HG03025 (cell line): ENCODE measurements around the gene RBX1.
"Not testable (repeated sequence)": the region's sequence is repeated elsewhere in the genome, so short reads cannot be mapped to it uniquely, and the experiment has no call there.

Source experiments
- ATAC-seq: cut with Tn5 transposase; IDR thresholded peaks from one replicate; pipeline ENCODE4 v1.9.1; 2021; ENCODE audit warnings: mild to moderate bottlenecking, moderate library complexity; ENCODE audit not compliant: unreplicated experiment, low FRiP score

Gene RBX1

DNA sequence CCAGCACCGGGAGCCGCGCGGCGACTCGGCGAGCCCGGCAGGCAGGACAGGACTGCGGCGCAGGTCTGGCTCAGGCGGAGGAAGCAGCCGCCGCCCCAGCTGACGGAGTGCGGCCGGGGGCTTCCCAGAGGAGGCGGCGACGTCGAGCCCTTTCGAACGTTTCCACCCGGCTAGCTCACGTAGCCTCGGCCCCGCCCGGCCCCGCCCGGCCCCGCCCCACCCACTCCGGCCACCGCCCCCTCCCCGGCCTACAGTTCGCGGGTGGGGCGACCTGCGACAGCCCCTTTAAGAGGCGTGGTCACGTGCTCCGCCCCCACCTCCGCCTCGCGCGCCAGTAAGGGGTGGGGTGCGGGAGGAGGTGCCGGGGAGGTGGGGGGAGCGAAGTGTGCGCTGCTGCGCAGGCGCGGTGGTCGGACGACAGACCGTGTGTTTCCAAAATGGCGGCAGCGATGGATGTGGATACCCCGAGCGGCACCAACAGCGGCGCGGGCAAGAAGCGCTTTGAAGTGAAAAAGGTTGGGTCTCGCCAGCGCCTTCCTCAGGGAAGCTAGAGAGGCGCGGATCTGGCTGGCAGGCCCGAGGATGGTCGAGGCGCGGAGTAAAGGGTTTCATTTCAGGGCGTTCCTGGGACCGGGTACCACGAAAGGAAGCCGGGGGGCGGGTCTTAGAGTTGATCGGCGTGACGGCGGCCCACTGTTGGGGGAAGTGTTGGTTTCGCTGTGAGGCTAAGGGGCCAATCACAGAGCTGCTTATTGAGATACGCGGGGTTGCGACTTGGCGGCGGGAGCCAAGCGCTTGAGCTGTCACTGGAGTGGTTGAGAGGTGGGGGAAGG is at the start of gene RBX1:
Gene RBX1, plus strand, starts transcription at position 417 of the 833 bp plus-strand sequence. Its CDS starts 21 bp downstream, at position 438.
- peak; percentile 74 for ATAC-seq

DNA sequence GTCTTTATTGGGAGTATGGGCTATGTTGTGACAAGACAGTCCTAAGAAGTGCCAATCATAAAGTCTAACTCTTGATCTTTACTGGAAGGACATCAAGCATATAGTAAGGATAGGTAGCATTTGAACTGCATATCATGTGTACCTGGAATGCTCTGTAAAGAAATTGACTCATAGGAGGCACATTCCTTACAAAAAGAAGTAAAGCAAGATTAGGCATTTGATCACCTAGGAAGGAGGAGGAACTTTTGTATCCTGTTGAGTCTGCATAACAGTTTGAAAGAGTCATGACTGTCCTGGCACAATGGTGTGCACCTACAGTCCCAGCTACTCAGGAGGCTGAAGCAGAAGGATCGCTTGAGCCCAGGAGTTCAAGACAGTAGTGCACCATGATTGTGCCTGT is 47.1 kb upstream of the RBX1 start:
- ATAC-seq: no peak

- ATAC-seq: no peak
Observed at GRCh38 chr22:40908895-40909294, 42.3 kb upstream of the RBX1 start.

- no peak for ATAC-seq
Observed at GRCh38 chr22:40911772-40912171, 39.4 kb upstream of the RBX1 start.

- ATAC-seq: not testable (repeated sequence)
Observed at GRCh38 chr22:40912987-40913386, 38.2 kb upstream of the RBX1 start.

DNA sequence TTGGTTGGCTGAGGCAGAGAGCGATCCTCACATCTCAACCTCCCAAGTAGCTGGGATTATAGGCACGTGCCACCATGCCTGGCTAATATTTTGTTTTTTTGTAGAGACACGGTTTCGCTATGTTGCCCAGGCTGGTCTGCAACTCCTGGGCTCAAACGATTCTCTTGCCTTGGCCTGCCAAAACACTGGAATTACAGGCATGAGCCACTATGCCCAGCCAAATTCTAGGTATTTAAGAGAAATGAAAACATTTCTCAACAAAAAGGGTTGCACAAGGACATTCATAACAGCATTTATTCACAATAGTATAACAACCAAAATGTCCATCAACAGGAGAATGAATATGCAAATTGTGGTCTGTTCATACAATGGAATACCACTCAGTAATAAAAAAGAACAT is 31.7 kb upstream of the RBX1 start:
- no peak for ATAC-seq

DNA sequence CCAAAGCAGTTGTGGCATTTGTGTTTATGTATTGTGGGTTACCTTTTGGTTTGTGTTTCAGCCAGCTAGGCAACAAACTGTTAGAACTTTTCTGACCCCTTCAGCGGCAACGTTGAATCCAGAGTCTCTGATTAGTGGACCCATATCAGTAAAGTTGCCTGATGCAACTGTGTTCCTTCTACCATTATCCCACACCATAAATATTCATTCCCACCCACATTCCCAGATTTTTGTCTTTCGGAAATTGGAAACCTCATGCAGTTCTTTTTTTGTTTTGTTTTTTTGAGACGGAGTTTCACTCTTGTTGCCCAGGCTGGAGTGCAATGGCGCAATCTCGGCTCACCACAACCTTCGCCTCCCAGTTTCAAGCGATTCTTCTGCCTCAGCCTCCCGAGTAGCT is 30.7 kb upstream of the RBX1 start:
- ATAC-seq: no peak

DNA sequence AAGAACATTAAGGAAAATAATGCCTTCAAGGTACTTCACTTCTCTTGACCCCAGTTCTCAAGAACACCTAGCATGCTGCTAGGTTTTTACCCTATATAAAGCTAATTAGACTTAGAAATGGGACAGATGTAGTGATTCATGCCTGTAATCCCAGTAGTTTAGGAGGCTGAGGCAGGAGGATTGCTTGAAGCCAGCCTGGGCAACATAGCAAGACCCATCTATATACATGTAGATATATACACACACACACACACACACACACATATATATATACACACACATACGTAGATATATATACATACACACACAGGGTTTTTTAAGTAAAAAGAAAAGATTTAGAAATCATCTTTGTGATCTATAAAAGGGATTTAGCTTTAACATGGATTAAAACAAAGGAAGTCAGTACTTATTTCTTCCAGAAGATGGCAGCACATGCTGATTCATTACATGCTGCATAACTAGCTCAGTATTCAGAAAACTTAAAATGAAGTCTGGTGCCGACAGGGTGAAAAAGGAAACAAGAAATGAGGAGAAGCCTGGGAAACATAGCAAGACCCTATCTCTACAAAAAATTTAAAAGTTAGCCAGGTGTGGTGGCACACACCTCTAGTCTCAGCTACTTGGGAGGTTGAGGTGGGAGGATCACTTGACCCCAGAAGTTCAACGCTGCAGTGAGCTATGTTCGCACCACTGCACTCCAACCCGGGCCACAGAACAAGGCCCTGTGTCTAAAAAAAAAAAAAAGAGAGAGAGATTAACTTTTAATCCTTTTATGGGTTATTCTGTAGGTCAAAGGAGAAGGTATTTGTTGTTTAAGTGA is 28.5 kb upstream of the RBX1 start:
- no peak for ATAC-seq

DNA sequence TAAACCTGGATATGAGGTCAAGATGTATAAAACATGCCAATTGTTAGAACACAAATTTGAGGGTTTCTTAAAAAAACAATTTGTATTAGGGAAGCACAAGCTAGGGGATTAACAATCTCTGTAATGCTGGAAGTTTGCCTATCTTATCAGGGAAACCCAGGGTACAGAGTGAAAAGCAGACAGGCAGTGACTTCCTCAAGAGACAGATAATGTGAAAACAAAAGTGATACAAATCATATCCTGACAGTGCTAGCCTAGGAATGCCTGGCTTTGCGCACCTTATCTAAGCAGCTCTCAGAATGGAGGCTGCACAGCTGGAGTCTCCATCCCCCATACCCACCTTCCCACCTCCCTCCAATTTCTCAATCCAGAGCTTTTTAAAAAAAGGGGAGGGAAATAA is 22.5 kb upstream of the RBX1 start:
- ATAC-seq: no peak

GRCh38 chr22:40932396-40932795 is 18.8 kb upstream of the RBX1 start:
- no peak for ATAC-seq

GRCh38 chr22:40939202-40939601 is 12.0 kb upstream of the RBX1 start:
- no peak for ATAC-seq

- peak; percentile 12 for ATAC-seq
Observed at GRCh38 chr22:40951795-40952605, 822 bp downstream of the RBX1 start.

DNA sequence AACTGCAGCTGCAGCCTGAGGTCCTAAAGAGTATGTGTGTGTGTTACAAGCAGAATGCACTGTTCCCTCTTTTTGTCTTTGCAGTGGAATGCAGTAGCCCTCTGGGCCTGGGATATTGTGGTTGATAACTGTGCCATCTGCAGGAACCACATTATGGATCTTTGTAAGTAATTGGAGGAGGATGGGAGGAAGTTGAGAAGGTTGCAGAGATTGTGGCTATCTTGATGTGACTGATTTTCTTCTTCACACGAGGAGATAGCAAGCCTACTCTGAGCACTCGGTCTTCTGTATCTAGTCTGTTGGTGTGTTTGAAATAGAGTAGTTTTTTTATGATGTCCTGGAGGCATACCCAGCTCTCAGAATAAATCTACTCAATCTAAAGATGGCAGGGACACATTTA is 2.3 kb downstream of the RBX1 start:
- ATAC-seq: no peak

DNA sequence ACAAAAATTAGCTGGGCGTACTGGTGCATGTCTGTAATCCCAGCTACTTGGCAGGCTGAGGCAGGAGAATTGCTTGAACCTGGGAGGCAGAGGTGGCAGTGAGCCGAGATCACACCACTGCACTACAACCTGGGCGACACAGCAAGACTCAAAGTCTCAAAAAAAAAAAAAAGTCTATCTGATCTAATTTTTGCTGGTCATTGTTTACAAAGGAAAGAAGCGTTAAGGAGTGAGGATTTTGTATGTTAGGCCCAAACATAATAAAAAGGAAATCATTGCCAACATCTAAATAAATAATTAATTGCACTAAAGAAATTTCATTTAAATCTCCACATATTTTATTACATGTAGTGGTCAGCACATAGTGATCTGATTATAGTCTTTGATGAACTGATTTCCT is 2.9 kb downstream of the RBX1 start:
- no peak for ATAC-seq

DNA sequence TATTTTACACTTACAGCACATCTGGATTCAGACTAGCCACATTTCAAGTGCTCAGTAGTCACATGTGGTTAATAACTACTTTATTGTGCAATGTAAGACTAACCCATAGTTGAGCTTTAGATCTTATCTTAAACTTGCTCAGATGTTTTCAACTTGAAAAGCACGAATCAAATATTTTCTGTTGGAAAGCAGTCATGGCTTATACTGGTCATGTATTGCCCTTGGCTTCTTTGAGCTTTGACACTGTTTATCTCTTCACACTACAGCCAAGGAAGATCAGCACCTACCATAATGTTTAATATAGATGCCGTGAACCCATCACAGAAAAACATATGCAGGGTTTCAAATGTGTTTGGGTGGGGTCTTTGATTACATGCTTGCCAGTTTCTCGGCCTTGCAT is 4.4 kb downstream of the RBX1 start:
- no peak for ATAC-seq

- ATAC-seq: no peak
Observed at GRCh38 chr22:40957601-40958000, 6.4 kb downstream of the RBX1 start.

DNA sequence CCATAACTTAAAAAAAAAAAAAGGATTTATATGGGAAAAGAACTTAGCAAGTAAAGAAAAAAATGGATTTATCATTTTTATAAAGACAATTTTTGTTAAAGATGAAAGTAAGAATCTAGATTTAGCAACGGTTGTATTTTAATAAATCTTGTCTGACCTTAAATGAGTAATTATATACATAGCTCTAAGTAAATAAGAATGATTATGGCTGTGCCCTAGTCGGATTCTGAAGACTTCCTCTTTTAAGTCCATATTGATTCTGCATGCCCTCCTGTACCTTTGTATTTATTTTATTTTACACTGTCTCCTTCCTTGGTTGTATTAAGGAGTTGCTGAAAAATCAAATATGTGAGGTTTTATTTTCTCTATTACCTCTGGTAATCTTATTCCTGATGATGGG is 7.1 kb downstream of the RBX1 start:
- no peak for ATAC-seq

DNA sequence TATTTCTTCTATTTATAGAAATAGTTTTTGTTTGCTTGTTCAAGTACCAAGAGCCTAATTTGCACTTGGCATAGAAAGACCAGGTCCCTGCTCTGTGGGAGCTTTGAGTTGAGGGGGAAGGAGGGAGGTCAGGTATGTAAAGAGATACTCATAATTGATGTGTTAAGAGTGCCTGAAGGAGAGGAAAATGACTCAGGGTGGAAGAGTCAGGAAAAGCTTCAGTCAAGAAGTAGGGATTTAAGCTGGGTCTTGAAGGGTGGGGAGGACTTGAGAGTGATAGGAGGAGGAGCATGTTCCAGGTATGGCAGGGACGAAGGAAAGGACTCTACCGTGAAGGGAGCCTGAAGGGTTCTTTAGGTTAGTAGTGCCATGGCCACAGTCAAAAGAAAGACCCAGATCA is 9.0 kb downstream of the RBX1 start:
- no peak for ATAC-seq

GRCh38 chr22:40965936-40966725 is 15.0 kb downstream of the RBX1 start:
- ATAC-seq: no peak

GRCh38 chr22:40966726-40967085 is 15.5 kb downstream of the RBX1 start:
- no peak for ATAC-seq
